HepG2 (cell line): Measurements from ENCODE around the gene STK31. TPM values are rescaled to one million over a fixed set of nuclear protein-coding genes. Genes with fewer than 3 reads are reported as not detected.

Experiments used
- ATAC-seq: fragments of 200-7000 bp; cut with Tn5 transposase; 3 replicates; pipeline ENCODE4 v1.9.1; 2020; ENCODE audit warnings: mild to moderate bottlenecking, moderate library complexity
- BruUV-seq: library from RNA; stranded (reverse); fragments of 400-500 nt; replicated peaks from 2 replicates; lab custom pipeline; 2021; lab: Mats Ljungman, UMichigan
- CTCF ChIA-PET: fragments of 300-600 bp; formaldehyde crosslinking; extraction: SDS; loops from one replicate; lab custom pipeline; 2021; ENCODE audit warnings: low total read pairs, inconsistent platforms, low intra/inter-chr PET ratio; lab: Yijun Ruan, JAX
- POLR2A ChIA-PET: fragments of 350-600 bp; sonication (Branson Sonifier 250); formaldehyde crosslinking; loops from one replicate; lab custom pipeline; 2020; ENCODE audit warnings: antibody characterized with exemption, inconsistent platforms; lab: Yijun Ruan, JAX
- DNase-seq: peaks from one replicate; pipeline ENCODE4 v3.0.0-alpha.2; 2015; ENCODE audit warnings: low spot score
- FAIRE-seq: peaks from 3 replicates; lab custom pipeline; 2011; peaks lifted over from hg19 to GRCh38; lab: Jason Lieb, UNC
- H2AFZ ChIP-seq: one replicate; pipeline ENCODE4 v1.6.1; 2011; ENCODE audit warnings: low read length, inconsistent platforms
- H3K27ac ChIP-seq: fragments of 300-600 bp; 3 replicates; pipeline ENCODE4 v1.8.0; 2011; ENCODE audit warnings: mixed run types, mild to moderate bottlenecking, mixed read lengths, low read length, inconsistent platforms; ENCODE audit not compliant: insufficient read depth; ENCODE audit errors: extremely low read length
- H3K27me3 ChIP-seq, 2 experiments: fragments of 200-600 bp in 1 of 2; 2 replicates in 1 of 2; 3 replicates in 1 of 2; pipeline versions ENCODE4 v1.6.0 to v1.8.0; 2011; ENCODE audit warnings: low read length in 2 of 2, mild to moderate bottlenecking in 2 of 2, moderate library complexity in 2 of 2, inconsistent platforms in 1 of 2; ENCODE audit not compliant: insufficient read depth in 2 of 2, control insufficient read depth in 1 of 2
- H3K36me3 ChIP-seq, 2 experiments: fragments of 200-600 bp in 1 of 2; replicated peaks in 1 of 2; 2 replicates in 1 of 2; 3 replicates in 1 of 2; pipeline versions ENCODE4 v1.5.1 to v1.8.0; 2011; ENCODE audit warnings: low read length in 2 of 2, inconsistent platforms in 1 of 2; ENCODE audit not compliant: insufficient read depth in 2 of 2, control insufficient read depth in 1 of 2
- H3K4me1 ChIP-seq: 2 replicates; pipeline ENCODE4 v1.5.1; 2012; ENCODE audit warnings: low read length, inconsistent platforms; ENCODE audit not compliant: insufficient read depth
- H3K4me2 ChIP-seq: 2 replicates; pipeline ENCODE4 v1.6.0; 2011; ENCODE audit warnings: low read depth, low read length, inconsistent platforms
- H3K4me3 ChIP-seq, 3 experiments: fragments of 200-600 bp in 1 of 3; sonication (generic), shearing (Covaris generic) in 1 of 3; replicated peaks in 1 of 3; 2 replicates each; pipeline ENCODE4 v1.5.1; 2011 to 2016; ENCODE audit warnings: low read length in 3 of 3, inconsistent platforms in 2 of 3, low read depth in 2 of 3, mild to moderate bottlenecking in 2 of 3, control low read depth in 1 of 3, mixed read lengths in 1 of 3; ENCODE audit not compliant: insufficient read depth in 1 of 3
- H3K79me2 ChIP-seq: one replicate; pipeline ENCODE4 v1.6.1; 2011; ENCODE audit warnings: low read length, inconsistent platforms; ENCODE audit not compliant: insufficient read depth
- H3K9ac ChIP-seq: 2 replicates; pipeline ENCODE4 v1.6.0; 2011; ENCODE audit warnings: mild to moderate bottlenecking, low read depth, low read length, inconsistent platforms; ENCODE audit not compliant: insufficient read depth
- H3K9me3 ChIP-seq: 2 replicates; pipeline ENCODE4 v1.5.1; 2012; ENCODE audit warnings: mild to moderate bottlenecking, low read length
- H4K20me1 ChIP-seq: 2 replicates; pipeline ENCODE4 v1.6.0; 2011; ENCODE audit warnings: inconsistent platforms, mild to moderate bottlenecking, low read length, moderate library complexity; ENCODE audit not compliant: insufficient read depth
- CBX2 ChIP-seq, 2 experiments: fragments of 200-600 bp in 1 of 2; sonication (generic); formaldehyde crosslinking in 1 of 2; IDR thresholded peaks; 2 replicates each; pipeline versions ENCODE4 v1.7.0 to v1.8.1; 2018 to 2022; ENCODE audit warnings: low read depth in 2 of 2, low read length in 1 of 2, mild to moderate bottlenecking in 1 of 2, missing genetic modification reagents in 1 of 2
- HNF1A ChIP-seq, 2 experiments: sonication (generic) in 1 of 2; formaldehyde crosslinking in 1 of 2; IDR thresholded peaks; 2 replicates each; pipeline versions ENCODE4 v1.4.0 to v1.6.1; 2016 to 2020; ENCODE audit warnings: borderline replicate concordance in 1 of 2, low read depth in 1 of 2, mild to moderate bottlenecking in 1 of 2, missing genetic modification reagents in 1 of 2
- IRX3 ChIP-seq: sonication (generic); formaldehyde crosslinking; IDR thresholded peaks from 2 replicates; pipeline ENCODE4 v1.8.1; 2023; ENCODE audit warnings: mild to moderate bottlenecking, low read depth, missing genetic modification reagents, borderline replicate concordance
- MAFF ChIP-seq: IDR thresholded peaks from 2 replicates; pipeline ENCODE4 v1.6.1; 2011; ENCODE audit warnings: low read depth, low read length, improper control_type of control experiment
- PLSCR1 ChIP-seq: sonication (generic); formaldehyde crosslinking; IDR thresholded peaks from 2 replicates; pipeline ENCODE4 v1.5.0; 2020; ENCODE audit warnings: missing genetic modification reagents, mild to moderate bottlenecking, borderline replicate concordance
- ZBTB37 ChIP-seq: sonication (generic); formaldehyde crosslinking; IDR thresholded peaks from 2 replicates; pipeline ENCODE4 v1.4.0; 2020; ENCODE audit warnings: mild to moderate bottlenecking, missing genetic modification reagents
- WGBS: methylation state at CpG from one replicate; pipeline ENCODE4 v1.1.6; 2017; ENCODE audit warnings: low lambda C conversion rate; 5-methylcytosine and 5-hydroxymethylcytosine counted together
- in situ Hi-C: cut with HindIII; loops from 2 replicates; pipeline ENCODE4 v1.10.0; 2017; ENCODE audit warnings: low pct_unique_long_range_greater_than_20kb; ENCODE audit not compliant: extremely low pct_ligation_motif_present
- intact Hi-C: fragments of 100-400 bp; cut with micrococcal nuclease; formaldehyde crosslinking; loops from one replicate; pipeline ENCODE4 v1.10.0; 2022; ENCODE audit not compliant: unreplicated experiment
- polyA plus RNA-seq, 8 experiments: library from polyadenylated mRNA; depleted of rRNA in 3 of 8; stranded (reverse) in 7 of 8; unstranded in 1 of 8; fragments of >200 nt; fragmentation: Illumina TruSeq in 4 of 8; extraction: Trizol in 4 of 8; gene quantifications; 2 replicates each; pipeline versions ENCODE4 v1.2.1 to v1.2.3, GENCODE V29; 2011 to 2016; ENCODE audit warnings: low read depth in 4 of 8, missing spikeins in 1 of 8, mixed read lengths in 1 of 8; ENCODE audit not compliant: insufficient read depth in 1 of 8
- total RNA-seq, 5 experiments: library from RNA; depleted of rRNA; stranded (reverse); fragments of >200 nt; fragmentation: Illumina TruSeq; extraction: Trizol; gene quantifications; 2 replicates each; pipeline ENCODE4 v1.2.3, GENCODE V29; 2016; ENCODE audit warnings: low read depth in 1 of 5

Gene STK31
- total and polyA plus RNA-seq, 2 of the 13 experiments (the other 11 are each of a cell fraction or from before 2014, with no cell fraction given), result not detected

GRCh38 chr7:23783115-23783514, 73.1 kb downstream of the STK31 start:
- ChIA-PET CTCF (no interaction called here), POLR2A (no interaction called here)
- no TSS peak for BruUV-seq
- no peak overlapping the region for H3K4me3 ChIP-seq
- TF ChIP-seq MAFF (no peak), PLSCR1 (CRISPR knock-in tag) (no peak), HNF1A (IDR thresholded peaks at IDR 0.05; ENCODE audit: low read depth) (no peak), HNF1A (CRISPR knock-in tag; IDR thresholded peaks at IDR 0.05; ENCODE audit: borderline replicate concordance) (no peak), CBX2 (IDR thresholded peaks at IDR 0.05; ENCODE audit: low read depth, low read length) (no peak), CBX2 (CRISPR knock-in tag; IDR thresholded peaks at IDR 0.05; ENCODE audit: low read depth) (no peak), IRX3 (CRISPR knock-in tag) (no peak), ZBTB37 (CRISPR knock-in tag) (no peak)
- H3K27me3 ChIP-seq, result no peaks in the 10 kb centered on the region; a peak in 1 of 5 replicates
- no peak overlapping the region for H2AFZ ChIP-seq
- H3K36me3 ChIP-seq, result no peaks in the 10 kb centered on the region
- FAIRE-seq, result no peak
- H3K4me2 ChIP-seq, result no peak overlapping the region
- H3K79me2 ChIP-seq, result no peaks in the 10 kb centered on the region
- no peak for ATAC-seq
- no peaks in the 10 kb centered on the region for H4K20me1 ChIP-seq
- H3K9me3 ChIP-seq, result no peaks in the 10 kb centered on the region
- H3K4me1 ChIP-seq, result peaks cover 16% of the 10 kb centered on the region; the same call in 1 of the 2 replicates
- no peak for DNase-seq
- intact Hi-C loops, result no loop called here
- WGBS, result 14% methylated on average over 5 of the region's 5 CpGs
- in situ Hi-C loops, result no loop called here
- H3K9ac ChIP-seq, result no peak overlapping the region
- no peak overlapping the region for H3K27ac ChIP-seq
